Measurements from ENCODE around the gene CADPS. TPM values are rescaled to one million over a fixed set of nuclear protein-coding genes. Genes with fewer than 3 reads are reported as not detected.

Gene CADPS
- polyA plus RNA-seq, 2 of the 4 experiments (the other 2 are of a cell fraction) = not detected

GRCh38 chr3:62718515-62719320 is 156.5 kb downstream of the CADPS start:
- FAIRE-seq (no peak), ATAC-seq (no peak), DNase-seq (ENCODE audit: low read depth in 1 of 2, low spot score in 1 of 2) (no peak)
- H3K4me2 ChIP-seq = no peak overlapping the region
- no peaks in the 10 kb centered on the region for H3K9me3 ChIP-seq
- 3% methylated on average over 6 of the region's 6 CpGs for WGBS (ENCODE audit: missing lambda C conversion rate)
- POLR2A ChIA-PET = no interaction called here
- TF ChIP-seq ELK1 (IDR thresholded peaks at IDR 0.05; ENCODE audit: low read depth, low read length) (no peak), GATA3 (IDR thresholded peaks at IDR 0.05; ENCODE audit: borderline replicate concordance) (no peak), KDM5A (IDR thresholded peaks at IDR 0.05) (no peak), MAFK (IDR thresholded peaks at IDR 0.05; ENCODE audit: partially characterized antibody) (no peak), EHF (CRISPR knock-in tag; IDR thresholded peaks at IDR 0.05) (no peak), EHMT2 (IDR thresholded peaks at IDR 0.05; ENCODE audit: low read depth) (no peak), ESRRA (IDR thresholded peaks at IDR 0.05; ENCODE audit: borderline replicate concordance, low read length) (no peak), JUNB (IDR thresholded peaks at IDR 0.05) (no peak), E2F6 (IDR thresholded peaks at IDR 0.05; ENCODE audit: borderline replicate concordance, low read depth) (no peak), HEYL (CRISPR knock-in tag; IDR thresholded peaks at IDR 0.05) (no peak), FOSB (CRISPR knock-in tag; IDR thresholded peaks at IDR 0.05) (no peak), ZC3H11A (IDR thresholded peaks at IDR 0.05) (no peak), PHF8 (IDR thresholded peaks at IDR 0.05; ENCODE audit: borderline replicate concordance, low read depth) (no peak)
- CTCF ChIA-PET = interaction anchor here (1.2 kb wide), 1 partner anchor 20 kb away, joined by 3 read pairs; no protein-coding TSS in a partner anchor
- H3K27ac ChIP-seq = no peak overlapping the region
- H3K4me1 ChIP-seq = no peaks in the 10 kb centered on the region
- no peak overlapping the region for H3K4me3 ChIP-seq

GRCh38 chr3:62718011-62718410 is 157.2 kb downstream of the CADPS start:
- Histone ChIP-seq H3K9me3 (no peaks in the 10 kb centered on the region), H3K4me2 (no peak overlapping the region), H3K4me1 (no peaks in the 10 kb centered on the region), H3K4me3 (no peak overlapping the region), H3K27ac (no peak overlapping the region)
- FAIRE-seq = no peak
- WGBS (ENCODE audit: missing lambda C conversion rate) = 0% methylated on average over 1 of the region's 1 CpG
- TF ChIP-seq EHMT2 (IDR thresholded peaks at IDR 0.05; ENCODE audit: low read depth) (no peak), JUN (IDR thresholded peaks at IDR 0.05) (no peak), ESRRA (IDR thresholded peaks at IDR 0.05; ENCODE audit: borderline replicate concordance, low read length) (no peak), ZC3H11A (IDR thresholded peaks at IDR 0.05) (no peak), EHF (CRISPR knock-in tag; IDR thresholded peaks at IDR 0.05) (no peak), PHF8 (IDR thresholded peaks at IDR 0.05; ENCODE audit: borderline replicate concordance, low read depth) (no peak), HDAC2 (IDR thresholded peaks at IDR 0.05) (no peak)
- ATAC-seq = no peak
- ChIA-PET POLR2A (no interaction called here), CTCF (interaction anchor here (1.2 kb wide), 1 partner anchor 19 kb away, joined by 3 read pairs; no protein-coding TSS in a partner anchor)
- no peak for DNase-seq (ENCODE audit: low read depth in 1 of 2, low spot score in 1 of 2)

- Histone ChIP-seq H3K4me2 (no peak overlapping the region), H3K9me3 (no peaks in the 10 kb centered on the region), H3K4me1 (no peaks in the 10 kb centered on the region), H3K4me3 (no peak overlapping the region), H3K27ac (no peak overlapping the region)
- POLR2A ChIA-PET = no interaction called here
- DNase-seq (ENCODE audit: low read depth in 1 of 2, low spot score in 1 of 2) (no peak), FAIRE-seq (no peak), ATAC-seq (no peak)
- no peak for TF ChIP-seq ESRRA (IDR thresholded peaks at IDR 0.05; ENCODE audit: borderline replicate concordance, low read length)
- no peak for TF ChIP-seq CBX2 (IDR thresholded peaks at IDR 0.05; ENCODE audit: borderline replicate concordance, low read depth)
- no peak for TF ChIP-seq SREBF2 (IDR thresholded peaks at IDR 0.05)
- TF ChIP-seq ZFP36 (IDR thresholded peaks at IDR 0.05; ENCODE audit: borderline replicate concordance, partially characterized antibody) = no peak
- TF ChIP-seq REST (IDR thresholded peaks at IDR 0.05) = no peak
- TF ChIP-seq BHLHE40 (IDR thresholded peaks at IDR 0.05; ENCODE audit: low read depth, low read length) = no peak
- no peak for TF ChIP-seq HES2 (IDR thresholded peaks at IDR 0.05)
- no peak for TF ChIP-seq EHF (CRISPR knock-in tag; IDR thresholded peaks at IDR 0.05)
- TF ChIP-seq HOXB13 (CRISPR knock-in tag; IDR thresholded peaks at IDR 0.05; ENCODE audit: low read depth) = no peak
- TF ChIP-seq BCL3 (IDR thresholded peaks at IDR 0.05) = no peak
- CTCF ChIA-PET = no interaction called here
Measured at GRCh38 chr3:62712746-62713145, 162.5 kb downstream of the CADPS start.

Data from A549 (cell line).